GM21723 (cell line): ENCODE data around the gene LYZL4.

Experiments
- ATAC-seq: cut with Tn5 transposase; IDR thresholded peaks from one replicate; pipeline ENCODE4 v1.9.1; 2021; ENCODE audit warnings: mild to moderate bottlenecking, moderate library complexity; ENCODE audit not compliant: unreplicated experiment

The LYZL4 gene

DNA sequence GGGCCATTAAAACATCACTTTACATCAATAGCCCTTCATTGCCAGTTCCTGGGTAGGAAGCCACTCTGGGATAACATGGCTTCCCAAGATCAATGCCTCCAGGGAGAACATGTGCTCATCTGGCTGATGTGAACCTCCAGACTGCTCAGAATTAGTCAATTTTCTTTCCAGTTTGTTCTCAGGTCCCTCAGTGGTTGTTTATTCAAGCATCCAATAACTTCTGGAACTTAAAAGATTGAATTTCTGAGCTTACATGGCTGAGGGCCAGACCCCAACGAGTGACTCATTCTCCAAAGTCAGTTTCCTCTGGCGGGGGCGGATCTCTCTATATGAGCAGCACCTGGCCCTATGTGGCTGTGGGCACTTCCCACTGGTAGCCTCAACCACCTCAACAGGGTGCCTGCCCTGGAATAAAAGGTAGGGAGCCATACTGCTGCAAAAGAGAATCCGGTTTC is 34.0 kb downstream of the LYZL4 start:
- no peak for ATAC-seq

DNA sequence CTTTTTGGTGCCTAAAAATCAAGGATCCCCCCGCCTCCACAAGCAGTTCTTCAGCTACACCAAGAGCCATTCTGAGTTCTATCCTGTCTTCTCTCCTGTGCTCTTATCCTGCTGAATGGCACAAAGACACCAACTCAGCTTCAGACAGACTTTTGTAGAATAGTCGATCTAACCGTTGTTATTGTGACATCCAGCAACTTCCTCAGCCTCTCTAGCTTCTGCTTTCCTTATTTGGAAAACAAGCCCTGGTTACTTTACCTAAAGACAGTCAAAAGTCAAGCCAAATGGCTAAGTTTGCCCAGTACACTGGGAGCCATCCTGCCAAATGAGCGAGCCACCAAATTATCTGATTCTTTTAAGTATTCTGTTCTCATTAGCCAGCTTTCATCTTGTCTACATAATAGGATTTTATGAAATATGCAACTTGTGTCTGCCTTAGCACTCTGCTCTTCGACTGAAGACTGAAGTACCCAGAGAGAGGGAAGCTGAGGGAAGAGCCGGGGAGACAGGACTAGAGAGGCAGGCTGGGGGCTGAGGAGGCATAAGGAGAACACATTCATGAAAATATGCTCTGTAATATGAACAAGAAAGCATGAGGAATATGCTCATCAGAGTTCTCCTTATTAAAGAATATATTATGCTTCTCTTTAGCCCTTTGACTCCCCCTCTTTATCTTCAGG is 35.1 kb downstream of the LYZL4 start:
- no peak for ATAC-seq

DNA sequence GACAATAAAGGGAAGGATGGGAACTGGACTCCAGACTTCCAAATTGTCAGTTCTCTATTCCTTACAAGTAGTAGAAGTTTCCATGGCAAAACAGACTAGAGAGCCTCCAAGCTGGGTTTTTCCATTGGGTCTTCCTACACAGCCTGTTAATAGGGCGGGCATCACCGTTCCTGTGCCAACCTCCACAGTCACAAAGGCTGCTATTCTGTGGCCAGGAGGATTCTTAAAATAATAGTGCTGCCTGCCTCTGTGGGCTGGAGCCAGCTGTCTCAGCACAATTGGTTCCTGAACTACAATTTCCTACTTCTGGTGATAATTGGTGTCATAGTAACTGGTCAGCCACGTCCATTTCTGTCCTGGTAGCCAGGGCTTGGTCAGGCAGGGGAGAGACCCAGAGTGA is 38.6 kb downstream of the LYZL4 start:
- no peak for ATAC-seq

DNA sequence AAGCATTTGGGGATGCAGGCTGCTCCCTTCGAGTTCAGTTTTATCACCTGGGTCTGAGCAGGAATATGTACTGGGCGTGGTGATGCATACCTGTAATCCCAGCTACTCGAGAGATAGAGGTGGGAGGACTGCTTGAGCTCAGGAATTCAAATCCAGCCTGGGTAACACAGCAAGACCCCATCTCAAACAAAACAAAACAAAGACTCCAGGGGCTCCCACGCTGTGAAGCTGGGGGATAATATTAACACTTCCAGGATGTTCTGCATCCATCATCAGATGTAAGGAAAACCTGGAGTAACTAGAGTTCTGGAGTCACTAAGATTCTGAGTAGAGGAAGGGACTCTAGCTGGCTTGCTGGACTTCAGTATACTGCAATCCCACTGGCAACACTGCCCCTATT is 40.6 kb downstream of the LYZL4 start:
- ATAC-seq, result no peak

DNA sequence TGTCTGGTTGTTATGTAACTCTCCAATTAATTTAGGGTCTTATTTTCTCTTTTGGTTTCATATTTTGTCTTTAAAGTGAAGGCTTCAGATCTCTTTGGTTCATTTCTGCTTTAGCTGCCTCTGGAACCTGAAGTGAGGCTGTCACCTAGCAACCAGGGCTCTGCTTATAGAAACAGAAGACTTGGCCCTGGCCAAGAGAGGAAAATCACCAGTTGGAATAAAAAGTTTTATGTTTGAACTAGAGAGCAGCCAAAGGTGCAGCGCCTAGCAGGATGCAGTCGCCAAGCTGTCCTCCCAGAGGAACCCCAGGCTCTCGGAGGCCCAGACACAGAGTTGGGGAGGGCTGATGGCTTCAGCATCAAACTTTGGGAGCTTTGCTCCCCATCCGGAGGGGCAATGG is 41.1 kb downstream of the LYZL4 start:
- no peak for ATAC-seq

DNA sequence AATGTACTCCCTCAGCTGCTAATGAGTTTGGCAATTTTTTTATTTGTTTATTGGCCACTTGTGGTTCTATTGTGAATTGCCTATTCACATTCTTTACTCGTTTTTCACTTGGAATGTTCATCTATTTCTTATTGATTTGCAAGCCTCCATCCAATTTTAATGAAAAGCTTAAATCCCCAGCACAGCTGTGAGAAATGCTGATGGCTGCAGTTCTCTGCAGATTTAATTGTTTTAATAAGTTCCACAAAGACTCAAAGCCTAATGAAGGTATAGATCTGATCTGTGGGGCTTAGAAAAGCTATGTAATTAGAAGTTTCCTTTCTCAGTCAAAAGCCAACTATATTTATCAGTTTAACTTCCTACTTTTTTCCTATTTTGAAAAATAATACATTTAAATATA is 41.5 kb downstream of the LYZL4 start:
- no peak for ATAC-seq

DNA sequence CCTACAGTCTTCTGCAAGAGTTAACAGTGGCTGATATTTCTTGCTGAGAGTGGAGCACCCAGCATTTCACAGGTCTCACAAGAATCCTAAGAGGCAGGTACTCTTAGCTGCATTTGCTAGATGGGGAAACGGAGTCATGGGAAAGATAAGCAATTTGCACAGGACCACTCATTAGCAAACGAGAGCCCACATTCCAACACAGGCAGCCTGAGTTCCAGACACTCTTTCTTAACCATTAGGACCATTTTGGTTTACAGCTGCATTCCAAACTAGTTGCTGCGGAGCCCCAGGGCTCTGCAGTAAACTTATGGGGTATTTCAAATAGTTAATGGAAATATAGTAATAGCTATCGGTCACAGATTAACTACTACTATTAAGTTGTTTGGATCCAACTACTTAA is 42.5 kb downstream of the LYZL4 start:
- no peak for ATAC-seq

DNA sequence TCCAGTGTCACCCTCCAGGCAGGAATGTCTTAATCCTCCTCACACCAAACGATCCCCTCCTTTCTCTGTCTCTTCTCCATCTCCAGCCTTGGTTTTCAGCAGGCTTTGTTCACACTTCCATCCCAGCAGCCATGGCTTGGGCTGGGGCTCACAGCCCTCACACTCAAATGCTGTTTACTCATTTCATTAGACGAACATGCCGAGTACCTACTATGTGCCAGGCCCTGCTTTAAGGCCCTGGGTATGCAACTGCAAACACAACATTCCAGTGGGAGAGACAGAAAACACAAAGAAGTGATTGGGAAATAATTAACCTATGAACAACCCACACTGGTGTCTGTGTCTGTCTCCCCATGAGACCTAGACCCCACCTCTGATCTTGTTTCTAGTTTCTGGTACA is 43.9 kb downstream of the LYZL4 start:
- ATAC-seq, result no peak

DNA sequence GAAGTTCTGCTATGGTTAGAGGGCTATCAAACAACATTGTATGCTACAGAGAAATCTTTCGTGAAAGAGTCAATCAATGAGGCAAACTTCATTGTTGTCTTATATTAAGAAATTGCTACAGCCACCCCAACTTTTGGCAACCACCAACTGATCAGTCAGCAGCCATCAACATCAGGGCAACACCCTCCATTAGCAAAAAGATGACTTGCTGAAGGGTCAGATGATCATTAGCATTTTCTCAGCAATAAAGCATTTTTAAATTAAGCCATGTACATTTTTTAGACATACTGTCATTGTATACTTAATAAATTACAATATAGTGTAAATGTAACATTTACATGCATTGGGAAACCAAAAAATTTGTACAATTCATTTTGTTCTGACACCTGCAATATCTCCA is 53.1 kb downstream of the LYZL4 start:
- no peak for ATAC-seq

DNA sequence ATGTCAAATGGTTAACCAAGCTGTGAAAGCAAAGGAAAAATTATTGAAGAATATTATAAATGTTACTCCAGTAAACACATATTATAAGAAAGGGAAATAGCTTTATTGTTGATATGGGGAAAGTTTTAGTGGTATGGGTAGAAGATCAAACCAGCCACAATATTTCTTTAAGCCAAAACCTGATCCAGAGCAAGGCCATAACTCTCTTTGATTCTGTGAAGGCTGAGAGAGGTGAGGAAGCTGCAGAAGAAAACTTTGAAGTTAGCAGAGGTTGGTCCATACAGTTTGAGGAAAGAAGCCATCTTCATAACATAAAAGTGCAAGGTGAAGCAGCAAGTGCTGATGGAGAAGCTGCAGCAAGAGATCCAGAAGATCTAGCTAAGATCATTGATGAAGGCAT is 54.8 kb downstream of the LYZL4 start:
- ATAC-seq, result no peak

DNA sequence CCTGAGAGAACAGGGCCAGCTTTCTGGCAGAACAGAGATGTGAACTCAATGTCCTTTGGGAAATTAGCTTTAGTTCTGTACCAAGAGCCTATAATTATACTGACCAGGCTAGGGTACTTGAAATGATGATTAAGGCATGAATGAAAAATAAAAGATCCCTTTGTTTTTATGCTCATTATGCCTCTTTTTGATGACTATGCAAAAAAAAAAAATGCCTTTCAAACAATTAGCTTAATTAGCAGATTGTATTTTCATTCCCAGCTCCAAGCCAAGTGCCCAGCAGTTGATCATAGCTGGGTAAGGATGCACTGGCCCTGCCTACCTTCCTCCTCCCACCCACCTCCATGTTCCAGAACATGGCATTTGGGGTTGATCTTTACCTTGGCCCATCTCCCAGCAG is 56.8 kb downstream of the LYZL4 start:
- ATAC-seq, result no peak

DNA sequence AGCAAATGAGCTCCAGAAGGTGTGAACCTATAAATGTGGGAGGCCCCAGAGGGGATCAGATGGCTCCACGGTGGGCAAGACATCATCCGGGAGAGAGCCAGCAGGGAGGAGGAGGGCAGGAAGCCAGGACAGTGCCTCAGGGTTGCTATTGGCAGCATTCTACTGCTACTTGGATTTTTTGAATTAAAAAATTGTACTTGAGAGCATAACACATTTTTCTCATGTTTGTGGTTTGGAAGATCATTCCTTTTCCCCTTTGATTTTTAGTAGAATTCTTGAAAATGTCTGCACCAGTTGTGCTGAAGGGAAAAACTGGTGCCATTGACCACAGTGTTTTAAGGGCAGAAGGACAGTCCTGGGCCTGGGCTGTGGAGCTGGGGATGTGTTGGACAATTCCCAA is 59.2 kb downstream of the LYZL4 start:
- ATAC-seq, result no peak

DNA sequence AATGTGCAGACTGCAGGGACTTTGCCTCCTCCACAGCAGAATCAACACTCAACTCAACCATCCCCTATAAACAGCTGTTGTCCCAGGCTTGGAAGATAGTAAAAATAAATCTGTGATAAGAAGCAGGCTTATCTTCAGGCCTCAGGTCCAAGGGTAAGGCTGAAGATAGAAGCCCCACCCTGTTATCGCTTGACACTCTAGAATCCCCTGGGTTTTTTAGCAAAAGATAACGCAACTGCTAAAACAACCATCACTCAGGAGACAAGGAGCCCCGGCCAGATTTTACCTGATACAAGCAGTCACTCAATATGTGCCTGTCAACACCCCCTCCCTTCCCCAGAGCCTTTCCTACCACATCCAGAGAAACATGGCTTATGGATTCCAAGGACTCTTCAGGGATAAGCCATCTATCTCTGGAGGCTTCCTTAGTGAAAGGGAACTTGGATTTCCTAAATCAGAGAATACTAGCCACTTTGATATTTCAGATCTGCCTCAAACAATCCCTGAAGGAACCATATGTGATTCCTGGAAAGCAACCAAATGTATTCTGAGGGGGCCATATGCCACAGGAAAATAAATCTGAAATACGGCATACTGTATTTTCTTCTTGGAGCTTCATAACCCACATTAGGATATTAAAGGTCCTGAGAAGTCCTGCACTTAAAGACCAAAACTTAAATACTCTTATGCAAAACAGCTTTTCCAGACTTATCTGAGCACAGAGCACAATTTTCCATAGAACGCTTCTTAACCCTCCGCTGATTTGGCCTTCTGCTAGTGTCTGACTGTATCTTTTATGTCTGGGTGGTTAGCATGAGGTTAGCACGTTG is 60.4 kb downstream of the LYZL4 start:
- ATAC-seq, result no peak

DNA sequence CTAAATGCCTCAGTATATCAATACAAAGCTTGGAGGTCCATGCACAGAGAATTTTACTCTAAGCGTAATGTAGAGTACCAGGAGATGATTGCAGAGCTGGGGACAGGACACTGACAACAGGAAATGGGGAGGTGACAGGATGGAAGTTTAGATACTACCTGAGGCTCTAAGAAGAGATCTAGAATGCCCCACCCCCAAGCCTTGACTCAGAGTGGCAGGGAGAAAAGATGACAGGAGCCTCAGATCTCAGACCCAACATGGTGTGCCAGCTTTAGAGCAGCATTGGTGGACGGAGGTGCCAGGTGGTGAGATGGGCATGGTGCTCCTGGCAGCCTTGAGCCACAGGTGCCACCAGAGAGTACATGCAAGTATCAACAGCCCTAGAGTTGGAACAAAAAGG is 62.5 kb downstream of the LYZL4 start:
- ATAC-seq, result no peak
